ENCODE data around the gene HAPLN2. TPM values are rescaled to one million over a fixed set of nuclear protein-coding genes. Genes with fewer than 3 reads are reported as not detected.

The HAPLN2 gene
- total RNA-seq, 2 experiments from 2014 or later, result not detected

- H3K36me3 Mint-ChIP-seq (ENCODE audit: low read depth), result no peaks in the 10 kb centered on the region
- POLR2A ChIA-PET, result no interaction called here
- peaks cover 38% of the 10 kb centered on the region for H3K27me3 Mint-ChIP-seq
- peaks cover 16% of the 10 kb centered on the region for H3K4me1 Mint-ChIP-seq
- no peak overlapping the region for H3K27ac Mint-ChIP-seq
- CTCF ChIA-PET, result interaction anchor here (1.0 to 1.5 kb wide), 2 partner anchors 21 to 42 kb away, joined by 3 to 5 read pairs; no protein-coding TSS in a partner anchor
- no peak overlapping the region for H3K4me3 Mint-ChIP-seq
- H3K9me3 Mint-ChIP-seq, result no peaks in the 10 kb centered on the region
- DNase-seq, result no peak
Observed at GRCh38 chr1:156668801-156669637, 49.8 kb downstream of the HAPLN2 start.

GRCh38 chr1:156669794-156670193 lies 50.6 kb downstream of the HAPLN2 start:
- Mint-ChIP-seq H3K27ac (no peak overlapping the region), H3K4me1 (peaks cover 12% of the 10 kb centered on the region), H3K27me3 (peaks cover 44% of the 10 kb centered on the region), H3K4me3 (no peak overlapping the region), H3K9me3 (no peaks in the 10 kb centered on the region), H3K36me3 (ENCODE audit: low read depth) (no peaks in the 10 kb centered on the region)
- DNase-seq, result no peak
- ChIA-PET POLR2A (interaction anchor here (1.3 kb wide), 1 partner anchor 10 kb away, joined by 3 read pairs; no protein-coding TSS in a partner anchor), CTCF (interaction anchor here (1.0 to 1.5 kb wide), 2 partner anchors 20 to 43 kb away, joined by 3 to 5 read pairs; no protein-coding TSS in a partner anchor)

- Mint-ChIP-seq H3K4me1 (peaks cover 7% of the 10 kb centered on the region), H3K27me3 (peaks cover 49% of the 10 kb centered on the region), H3K36me3 (ENCODE audit: low read depth) (no peaks in the 10 kb centered on the region)
Observed at GRCh38 chr1:156670359-156670758, 51.1 kb downstream of the HAPLN2 start.

GRCh38 chr1:156670791-156671190 lies 51.6 kb downstream of the HAPLN2 start:
- Mint-ChIP-seq H3K27ac (no peak overlapping the region), H3K9me3 (no peaks in the 10 kb centered on the region), H3K4me1 (peaks cover 3% of the 10 kb centered on the region), H3K27me3 (peaks cover 48% of the 10 kb centered on the region), H3K4me3 (no peak overlapping the region), H3K36me3 (ENCODE audit: low read depth) (no peaks in the 10 kb centered on the region)
- POLR2A ChIA-PET, result interaction anchor here (1.3 kb wide), 1 partner anchor 11 kb away, joined by 3 read pairs; no protein-coding TSS in a partner anchor
- DNase-seq, result no peak
- CTCF ChIA-PET, result interaction anchor here (1.5 kb wide), 1 partner anchor 19 kb away, joined by 5 read pairs; no protein-coding TSS in a partner anchor

More at GRCh38 chr1:156670359-156670758, 51.1 kb downstream of the HAPLN2 start:
- Mint-ChIP-seq H3K4me3 (no peak overlapping the region), H3K9me3 (no peaks in the 10 kb centered on the region), H3K27ac (no peak overlapping the region)
- ChIA-PET CTCF (interaction anchor here (1.5 kb wide), 1 partner anchor 19 kb away, joined by 5 read pairs; no protein-coding TSS in a partner anchor), POLR2A (interaction anchor here (1.3 kb wide), 1 partner anchor 11 kb away, joined by 3 read pairs; no protein-coding TSS in a partner anchor)
- no peak for DNase-seq

GRCh38 chr1:156671804-156672203 lies 52.6 kb downstream of the HAPLN2 start:
- H3K4me3 Mint-ChIP-seq, result no peak overlapping the region
- H3K27me3 Mint-ChIP-seq, result peaks cover 50% of the 10 kb centered on the region
- POLR2A ChIA-PET, result interaction anchor here (1.3 kb wide), 1 partner anchor 11 kb away, joined by 3 read pairs; no protein-coding TSS in a partner anchor
- no peaks in the 10 kb centered on the region for H3K4me1 Mint-ChIP-seq
- H3K36me3 Mint-ChIP-seq (ENCODE audit: low read depth), result no peaks in the 10 kb centered on the region
- no peak for DNase-seq
- H3K9me3 Mint-ChIP-seq, result no peaks in the 10 kb centered on the region
- H3K27ac Mint-ChIP-seq, result no peak overlapping the region
- CTCF ChIA-PET, result interaction anchor here (0.6 to 1.4 kb wide), 2 partner anchors 11 to 53 kb away, joined by 7 read pairs; no protein-coding TSS in a partner anchor

- Mint-ChIP-seq H3K4me3 (no peak overlapping the region), H3K27ac (no peak overlapping the region), H3K27me3 (peaks cover 66% of the 10 kb centered on the region), H3K36me3 (ENCODE audit: low read depth) (no peaks in the 10 kb centered on the region), H3K4me1 (peaks cover 14% of the 10 kb centered on the region), H3K9me3 (no peaks in the 10 kb centered on the region)
- CTCF ChIA-PET, result interaction anchor here (0.6 kb wide), 2 partner anchors 868 to 1888 kb away, joined by 3 read pairs; no protein-coding TSS in a partner anchor
- DNase-seq, result no peak
- POLR2A ChIA-PET, result interaction anchor here (0.9 to 1.1 kb wide), 2 partner anchors 9 to 12 kb away, joined by 3 to 4 read pairs; no protein-coding TSS in a partner anchor
Observed at GRCh38 chr1:156673387-156674121, 54.3 kb downstream of the HAPLN2 start.

Other genes with a start within 250 kb of the HAPLN2 start
- 10 to 100 TPM; 49.5 to 52.1 TPM for gene MEF2D, start 118.6 kb upstream of the HAPLN2 start, total RNA-seq
- gene IQGAP3, start 46.9 kb upstream of the HAPLN2 start, total RNA-seq, result 10 to 100 TPM; 18.4 to 19.7 TPM
- gene TTC24, start 39.7 kb upstream of the HAPLN2 start, total RNA-seq, result under 1 TPM in 1 of 2 experiments, not detected in 1; 0.38 TPM
- gene NAXE, start 27.6 kb upstream of the HAPLN2 start, total RNA-seq, result 10 to 100 TPM; 45.3 to 46.1 TPM
- gene GPATCH4, start 17.9 kb upstream of the HAPLN2 start, total RNA-seq, result 10 to 100 TPM; 19.0 to 20.6 TPM
- not detected for gene BCAN, start 22.7 kb downstream of the HAPLN2 start, total RNA-seq
- gene NES, start 58.0 kb downstream of the HAPLN2 start, total RNA-seq, result not detected
- gene CRABP2, start 86.2 kb downstream of the HAPLN2 start, total RNA-seq, result 1 to 10 TPM in 1 of 2 experiments, under 1 TPM in 1; 0.58 to 1.2 TPM
- gene METTL25B, start 109.1 kb downstream of the HAPLN2 start, total RNA-seq, result 10 to 100 TPM; 40.3 to 44.3 TPM
- gene ISG20L2, start 109.4 kb downstream of the HAPLN2 start, total RNA-seq, result 10 to 100 TPM; 42.0 to 43.3 TPM
- gene MRPL24, start 121.7 kb downstream of the HAPLN2 start, total RNA-seq, result 10 to 100 TPM; 40.3 to 43.8 TPM
- gene HDGF, start 132.3 kb downstream of the HAPLN2 start, total RNA-seq, result 100 to 1,000 TPM; 222 to 229 TPM
- gene PRCC, start 148.1 kb downstream of the HAPLN2 start, total RNA-seq, result 10 to 100 TPM; 61.6 to 74.1 TPM
- gene SH2D2A, start 197.4 kb downstream of the HAPLN2 start, total RNA-seq, result 100 to 1,000 TPM; 192 to 193 TPM
- gene INSRR, start 239.7 kb downstream of the HAPLN2 start, total RNA-seq, result under 1 TPM; 0.08 to 0.13 TPM
- gene NTRK1, start 241.4 kb downstream of the HAPLN2 start, total RNA-seq, result 1 to 10 TPM; 1.6 to 1.8 TPM